SK-N-SH (cell line): ENCODE results near the gene LGALS3BP. TPM values are rescaled to one million over a fixed set of nuclear protein-coding genes. Genes with fewer than 3 reads are reported as not detected.

Experiments
- CTCF ChIA-PET: fragments of 300-600, 350-600 bp; formaldehyde crosslinking; extraction: SDS; loops from one replicate; lab custom pipeline; 2021; lab: Yijun Ruan, JAX
- POLR2A ChIA-PET: fragments of 350-600 bp; sonication (Branson Sonifier 250); formaldehyde crosslinking; extraction: SDS; loops from one replicate; lab custom pipeline; 2020; ENCODE audit warnings: antibody characterized with exemption, inconsistent platforms; lab: Yijun Ruan, JAX
- DNase-seq: peaks from one replicate; pipeline ENCODE4 v3.0.0; 2012
- H2AFZ ChIP-seq: fragments of 200-600 bp; sonication (generic); 2 replicates; pipeline ENCODE4 v1.8.1; 2016; ENCODE audit warnings: antibody characterized with exemption, mild to moderate bottlenecking, low read depth
- H3F3A ChIP-seq: fragments of 200-600 bp; sonication (generic); replicated peaks from 2 replicates; pipeline ENCODE3; 2016; ENCODE audit warnings: antibody characterized with exemption, mild to moderate bottlenecking; ENCODE audit not compliant: insufficient read depth
- H3K27ac ChIP-seq, 2 experiments: fragments of 200-500 bp in 1 of 2; fragments of 200-600 bp in 1 of 2; sonication (Bioruptor generic) in 1 of 2; sonication (generic), shearing (Covaris generic) in 1 of 2; 2 replicates each; pipeline versions ENCODE4 v1.5.1 to v1.6.1; 2014 to 2016; ENCODE audit warnings: low read depth in 2 of 2, inconsistent platforms in 1 of 2, low read length in 1 of 2, mild to moderate bottlenecking in 1 of 2, mixed read lengths in 1 of 2
- H3K27me3 ChIP-seq: fragments of 200-600 bp; sonication (generic), shearing (Covaris generic); 2 replicates; pipeline ENCODE4 v1.6.1; 2016; ENCODE audit warnings: mixed run types; ENCODE audit not compliant: insufficient read depth
- H3K36me3 ChIP-seq, 2 experiments: fragments of 200-500 bp in 1 of 2; fragments of 200-600 bp in 1 of 2; sonication (Bioruptor generic) in 1 of 2; sonication (generic) in 1 of 2; replicated peaks in 1 of 2; 2 replicates each; pipeline versions ENCODE3 to v1.5.1; 2014 to 2016; ENCODE audit warnings: low read length in 1 of 2, mild to moderate bottlenecking in 1 of 2; ENCODE audit not compliant: insufficient read depth in 2 of 2, control insufficient read depth in 1 of 2
- H3K4me1 ChIP-seq, 2 experiments: fragments of 200-500 bp in 1 of 2; fragments of 200-600 bp in 1 of 2; sonication (Bioruptor generic) in 1 of 2; sonication (generic), shearing (Covaris generic) in 1 of 2; 2 replicates each; pipeline versions ENCODE4 v1.5.1 to v1.6.1; 2014 to 2016; ENCODE audit warnings: low read depth in 1 of 2, low read length in 1 of 2, mixed run types in 1 of 2; ENCODE audit not compliant: insufficient read depth in 2 of 2, control insufficient read depth in 1 of 2
- H3K4me2 ChIP-seq: fragments of 200-600 bp; sonication (generic), shearing (Covaris generic); 2 replicates; pipeline ENCODE4 v1.6.1; 2017; ENCODE audit warnings: mixed run types
- H3K4me3 ChIP-seq, 2 experiments: fragments of 200-500 bp in 1 of 2; fragments of 200-600 bp in 1 of 2; sonication (Bioruptor generic) in 1 of 2; sonication (generic), shearing (Covaris generic) in 1 of 2; 2 replicates each; pipeline versions ENCODE4 v1.5.1 to v1.8.1; 2014 to 2016; ENCODE audit warnings: low read depth in 2 of 2, inconsistent platforms in 1 of 2, low read length in 1 of 2, mild to moderate bottlenecking in 1 of 2, mixed read lengths in 1 of 2, moderate library complexity in 1 of 2
- H3K79me2 ChIP-seq: fragments of 200-600 bp; sonication (generic); 2 replicates; pipeline ENCODE4 v1.8.1; 2017; ENCODE audit warnings: mild to moderate bottlenecking; ENCODE audit not compliant: insufficient read depth
- H3K9ac ChIP-seq: fragments of 200-600 bp; sonication (generic); 2 replicates; pipeline ENCODE4 v1.6.1; 2017; ENCODE audit warnings: mixed run types
- H3K9me2 ChIP-seq: fragments of 200-600 bp; sonication (generic); 2 replicates; pipeline ENCODE4 v1.6.1; 2017; ENCODE audit warnings: mixed run types
- H3K9me3 ChIP-seq: fragments of 200-600 bp; sonication (generic); 2 replicates; pipeline ENCODE4 v1.6.1; 2017; ENCODE audit warnings: mixed run types, mild to moderate bottlenecking, moderate library complexity
- H4K20me1 ChIP-seq: fragments of 200-600 bp; sonication (generic); 2 replicates; pipeline ENCODE4 v1.6.1; 2017; ENCODE audit warnings: mild to moderate bottlenecking, mixed run types; ENCODE audit not compliant: insufficient read depth
- ELF1 ChIP-seq: IDR thresholded peaks from 2 replicates; pipeline ENCODE4 v1.4.0; 2012
- EP300 ChIP-seq, 2 experiments: IDR thresholded peaks; 2 replicates each; pipeline versions ENCODE4 v1.4.0 to v1.6.1; 2012; ENCODE audit warnings: borderline replicate concordance in 1 of 2, low read depth in 1 of 2, low read length in 1 of 2
- EZH2phosphoT487 ChIP-seq: fragments of 200-600 bp; sonication (generic); IDR thresholded peaks from 2 replicates; pipeline ENCODE4 v1.6.1; 2017; ENCODE audit warnings: low read depth, mixed run types, mild to moderate bottlenecking, antibody characterized with exemption, moderate library complexity, borderline replicate concordance
- FOSL2 ChIP-seq: IDR thresholded peaks from 2 replicates; pipeline ENCODE4 v1.4.0; 2012; ENCODE audit warnings: low read depth, mild to moderate bottlenecking, moderate library complexity, borderline replicate concordance
- FOXM1 ChIP-seq: IDR thresholded peaks from 2 replicates; pipeline ENCODE4 v1.4.0; 2012; ENCODE audit warnings: low read depth, mild to moderate bottlenecking
- GABPA ChIP-seq: IDR thresholded peaks from 2 replicates; pipeline ENCODE4 v1.4.0; 2012; ENCODE audit warnings: low read depth, mild to moderate bottlenecking
- JUND ChIP-seq: IDR thresholded peaks from 2 replicates; pipeline ENCODE4 v1.4.0; 2012
- MEF2A ChIP-seq: IDR thresholded peaks from 2 replicates; pipeline ENCODE4 v1.4.0; 2012; ENCODE audit warnings: low read depth, borderline replicate concordance
- NFIC ChIP-seq: IDR thresholded peaks from 2 replicates; pipeline ENCODE4 v1.4.0; 2012; ENCODE audit warnings: borderline replicate concordance
- NRF1 ChIP-seq: IDR thresholded peaks from 2 replicates; pipeline ENCODE4 v1.6.1; 2012; ENCODE audit warnings: low read depth, mild to moderate bottlenecking, low read length
- POLR2AphosphoS5 ChIP-seq: IDR thresholded peaks from 2 replicates; pipeline ENCODE4 v1.6.1; 2012; ENCODE audit warnings: low read depth, low read length
- RAD21 ChIP-seq: IDR thresholded peaks from 2 replicates; pipeline ENCODE4 v1.6.1; 2012; ENCODE audit warnings: mild to moderate bottlenecking, low read length
- RFX5 ChIP-seq: IDR thresholded peaks from 2 replicates; pipeline ENCODE4 v1.6.1; 2012; ENCODE audit warnings: mild to moderate bottlenecking, improper control_type of control experiment, low read length
- RXRA ChIP-seq: IDR thresholded peaks from 2 replicates; pipeline ENCODE4 v1.4.0; 2012; ENCODE audit warnings: low read depth, mild to moderate bottlenecking, borderline replicate concordance
- SIN3A ChIP-seq: IDR thresholded peaks from 2 replicates; pipeline ENCODE4 v1.6.1; 2012; ENCODE audit warnings: low read depth, mild to moderate bottlenecking, low read length, moderate library complexity, borderline replicate concordance
- SMC3 ChIP-seq: IDR thresholded peaks from 2 replicates; pipeline ENCODE4 v1.6.1; 2012; ENCODE audit warnings: low read depth, low read length, improper control_type of control experiment
- TAF1 ChIP-seq: IDR thresholded peaks from 2 replicates; pipeline ENCODE4 v1.6.1; 2012; ENCODE audit warnings: low read depth, mild to moderate bottlenecking, low read length, moderate library complexity, borderline replicate concordance
- YY1 ChIP-seq: IDR thresholded peaks from 2 replicates; pipeline ENCODE4 v1.4.0; 2012; ENCODE audit warnings: low read depth, mild to moderate bottlenecking
- WGBS: methylation state at CpG from one replicate; pipeline ENCODE4 v1.1.6; 2017; ENCODE audit warnings: low lambda C conversion rate; 5-methylcytosine and 5-hydroxymethylcytosine counted together
- polyA plus RNA-seq, 3 experiments: library from polyadenylated mRNA; depleted of rRNA; stranded (reverse); fragments of >200 nt; gene quantifications; 2 replicates each; pipeline ENCODE4 v1.2.3, GENCODE V29; 2012
- TF ChIP-seq, protein P1 (sequence below): IDR thresholded peaks from 2 replicates; pipeline ENCODE4 v1.4.0; 2012; ENCODE audit warnings: low read depth, borderline replicate concordance
- TF ChIP-seq, protein P2 (sequence below): IDR thresholded peaks from 2 replicates; pipeline ENCODE4 v1.4.0; 2012; ENCODE audit warnings: low read depth
- TF ChIP-seq, protein P3 (sequence below): fragments of 200-600 bp; sonication (generic); IDR thresholded peaks from 2 replicates; pipeline ENCODE4 v1.6.1; 2017; ENCODE audit warnings: antibody characterized with exemption, mild to moderate bottlenecking, moderate library complexity

The LGALS3BP gene
- polyA plus RNA-seq, 1 of the 3 experiments (the other 2 are of a cell fraction) = 579 TPM

DNA sequence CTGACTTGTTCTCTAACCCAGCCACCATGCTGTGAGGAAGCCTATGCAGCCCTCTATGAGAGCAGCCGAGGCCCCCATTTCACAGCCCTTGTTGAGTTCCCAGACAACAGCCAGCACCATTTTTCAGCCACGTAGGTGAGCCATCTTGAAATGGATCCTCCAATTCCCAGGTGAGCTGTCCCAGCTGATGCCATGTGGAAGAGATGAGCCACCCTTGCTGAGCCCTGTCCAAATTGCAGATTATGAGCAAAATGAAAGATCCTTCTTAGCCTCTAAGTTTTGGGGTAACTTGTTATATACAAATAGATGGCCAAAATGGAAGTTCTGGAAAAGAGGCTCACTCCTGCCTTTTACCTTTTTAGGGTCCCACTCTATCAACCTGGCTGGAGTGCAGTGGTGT, 28.9 kb downstream of the LGALS3BP start:
- Histone ChIP-seq H3K9ac (no peak overlapping the region), H2AFZ (no peak overlapping the region)
- TF ChIP-seq RXRA (no peak), FOSL2 (no peak), NRF1 (no peak), EP300 (IDR thresholded peaks at IDR 0.05; ENCODE audit: borderline replicate concordance in 1 of 2, low read depth in 1 of 2, low read length in 1 of 2) (no peak), TAF1 (no peak), SMC3 (no peak), YY1 (no peak), FOXM1 (no peak), EZH2phosphoT487 (no peak)
- TF ChIP-seq, protein P1, sequence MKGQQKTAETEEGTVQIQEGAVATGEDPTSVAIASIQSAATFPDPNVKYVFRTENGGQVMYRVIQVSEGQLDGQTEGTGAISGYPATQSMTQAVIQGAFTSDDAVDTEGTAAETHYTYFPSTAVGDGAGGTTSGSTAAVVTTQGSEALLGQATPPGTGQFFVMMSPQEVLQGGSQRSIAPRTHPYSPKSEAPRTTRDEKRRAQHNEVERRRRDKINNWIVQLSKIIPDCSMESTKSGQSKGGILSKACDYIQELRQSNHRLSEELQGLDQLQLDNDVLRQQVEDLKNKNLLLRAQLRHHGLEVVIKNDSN = no peak
- TF ChIP-seq, protein P2, sequence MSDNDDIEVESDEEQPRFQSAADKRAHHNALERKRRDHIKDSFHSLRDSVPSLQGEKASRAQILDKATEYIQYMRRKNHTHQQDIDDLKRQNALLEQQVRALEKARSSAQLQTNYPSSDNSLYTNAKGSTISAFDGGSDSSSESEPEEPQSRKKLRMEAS = no peak
- TF ChIP-seq, protein P3, sequence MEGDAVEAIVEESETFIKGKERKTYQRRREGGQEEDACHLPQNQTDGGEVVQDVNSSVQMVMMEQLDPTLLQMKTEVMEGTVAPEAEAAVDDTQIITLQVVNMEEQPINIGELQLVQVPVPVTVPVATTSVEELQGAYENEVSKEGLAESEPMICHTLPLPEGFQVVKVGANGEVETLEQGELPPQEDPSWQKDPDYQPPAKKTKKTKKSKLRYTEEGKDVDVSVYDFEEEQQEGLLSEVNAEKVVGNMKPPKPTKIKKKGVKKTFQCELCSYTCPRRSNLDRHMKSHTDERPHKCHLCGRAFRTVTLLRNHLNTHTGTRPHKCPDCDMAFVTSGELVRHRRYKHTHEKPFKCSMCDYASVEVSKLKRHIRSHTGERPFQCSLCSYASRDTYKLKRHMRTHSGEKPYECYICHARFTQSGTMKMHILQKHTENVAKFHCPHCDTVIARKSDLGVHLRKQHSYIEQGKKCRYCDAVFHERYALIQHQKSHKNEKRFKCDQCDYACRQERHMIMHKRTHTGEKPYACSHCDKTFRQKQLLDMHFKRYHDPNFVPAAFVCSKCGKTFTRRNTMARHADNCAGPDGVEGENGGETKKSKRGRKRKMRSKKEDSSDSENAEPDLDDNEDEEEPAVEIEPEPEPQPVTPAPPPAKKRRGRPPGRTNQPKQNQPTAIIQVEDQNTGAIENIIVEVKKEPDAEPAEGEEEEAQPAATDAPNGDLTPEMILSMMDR = no peak
- TF ChIP-seq, all 33 proteins: peak for 0
- Histone ChIP-seq H3K4me1 (peaks cover 0 to 9% of the 10 kb centered on the region in 2 experiments; a peak in 1 of 4 replicates), H3K79me2 (no peaks in the 10 kb centered on the region), H3K4me2 (no peak overlapping the region), H3K4me3 (no peak overlapping the region), H3K36me3 (no peaks in the 10 kb centered on the region), H3K9me3 (no peaks in the 10 kb centered on the region), H3K27ac (no peak overlapping the region), H4K20me1 (no peaks in the 10 kb centered on the region), H3K27me3 (no peaks in the 10 kb centered on the region), H3F3A (peaks cover 4% of the 10 kb centered on the region), H3K9me2 (no peaks in the 10 kb centered on the region)
- CTCF ChIA-PET = interaction anchor here (1.2 to 18.4 kb wide), 2 partner anchors 25 to 77 kb away, joined by 3 to 194 read pairs; partner anchors contain the start of gene LGALS3BP
- WGBS = 57% methylated on average over 2 of the region's 2 CpGs
- no peak for DNase-seq
- POLR2A ChIA-PET = no interaction called here

DNA sequence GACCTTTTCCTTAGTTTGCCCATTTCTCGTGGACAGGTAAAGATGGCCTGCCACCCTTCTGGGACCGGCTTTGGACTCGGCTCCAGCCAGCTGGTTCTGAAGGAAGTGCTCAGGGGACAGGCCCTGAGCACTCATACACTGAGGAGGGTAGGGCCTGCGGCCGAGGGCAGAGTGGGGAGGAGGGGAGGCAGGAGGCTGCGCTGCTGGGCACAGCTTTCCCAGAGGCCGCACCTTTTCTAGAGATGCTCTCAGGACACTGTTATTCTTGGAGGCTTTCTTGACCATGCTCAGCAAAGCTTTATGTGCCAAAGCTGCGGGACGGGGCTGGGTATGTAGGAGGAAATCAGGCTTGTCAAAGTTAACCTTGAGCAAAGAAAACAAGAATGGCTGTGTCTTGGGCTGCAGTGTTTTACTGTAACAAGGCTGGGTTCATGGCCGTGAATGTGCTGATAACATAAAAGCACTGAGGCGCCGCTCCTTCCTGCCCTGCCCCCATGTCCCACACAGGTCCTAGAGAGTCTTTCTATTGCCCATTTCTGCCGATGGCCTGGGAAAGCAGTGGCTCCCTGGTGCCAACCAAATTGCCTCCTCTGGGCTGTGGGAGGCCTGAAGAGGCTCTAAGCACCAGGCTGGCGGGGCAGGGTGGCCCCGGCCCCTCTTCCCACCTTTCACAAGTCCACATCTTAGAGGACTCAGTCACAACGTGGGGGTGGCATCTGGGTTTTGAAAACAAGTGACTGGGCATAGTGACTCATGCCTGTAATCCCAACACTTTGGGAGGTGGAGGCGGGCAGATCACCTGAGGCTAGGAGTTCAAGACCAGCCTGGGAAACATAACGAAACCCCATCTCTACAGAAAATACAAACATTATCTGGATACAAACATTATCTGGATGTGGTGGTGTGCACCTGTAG, 32.2 kb downstream of the LGALS3BP start:
- Histone ChIP-seq H2AFZ (no peak overlapping the region), H3K9me3 (no peaks in the 10 kb centered on the region), H3K9ac (no peak overlapping the region), H3K36me3 (no peaks in the 10 kb centered on the region), H3K4me2 (no peak overlapping the region), H4K20me1 (no peaks in the 10 kb centered on the region), H3K27me3 (no peaks in the 10 kb centered on the region)
- WGBS = 85% methylated on average over 18 of the region's 18 CpGs
- DNase-seq = peak; percentile 15
- TF ChIP-seq JUND (no peak), SIN3A (no peak), SMC3 (no peak), RFX5 (no peak), RAD21 (no peak), GABPA (no peak), EZH2phosphoT487 (no peak), NFIC (no peak), MEF2A (no peak), TAF1 (no peak), POLR2AphosphoS5 (no peak), ELF1 (no peak)
- TF ChIP-seq, all 33 proteins: peak for 0
- H3K4me1 ChIP-seq = no peaks in the 10 kb centered on the region
- POLR2A ChIA-PET = interaction anchor here (0.7 kb wide), 1 partner anchor 18 kb away, joined by 3 read pairs; no protein-coding TSS in a partner anchor
- no peak overlapping the region for H3K27ac ChIP-seq
- CTCF ChIA-PET = interaction anchor here (1.0 to 2.8 kb wide), 5 partner anchors 13 to 237 kb away, joined by 3 to 12 read pairs (median 4); no protein-coding TSS in a partner anchor
- no peak overlapping the region for H3K4me3 ChIP-seq
- H3K79me2 ChIP-seq = no peaks in the 10 kb centered on the region
- H3F3A ChIP-seq = peaks cover 4% of the 10 kb centered on the region
- H3K9me2 ChIP-seq = no peaks in the 10 kb centered on the region
